Measurements from ENCODE around the gene CRTAC1. TPM values are rescaled to one million over a fixed set of nuclear protein-coding genes. Genes with fewer than 3 reads are reported as not detected.
A peak's percentile ranks its signal among the peaks of the same experiment; 100 is the strongest.
"Not testable (repeated sequence)": the region's sequence is repeated elsewhere in the genome, so short reads cannot be mapped to it uniquely, and the experiment has no call there.

The CRTAC1 gene
- total and polyA plus RNA-seq, 8 donors = 2.5 to 44.0 (median 4.4) TPM

- H3K9me3 ChIP-seq = no peaks in the 10 kb centered on the region
- no peak for TF ChIP-seq CTCF (IDR thresholded peaks at IDR 0.05)
- no peak overlapping the region for H3K27ac ChIP-seq
- ATAC-seq (peak; percentile 18), DNase-seq (peak in 1 of 4 donors; percentile 10)
- peaks cover 15 to 79% of the 10 kb centered on the region in 2 donors for H3K27me3 ChIP-seq
- no peaks in the 10 kb centered on the region for H3K36me3 ChIP-seq
- intact Hi-C loops (cut with DNase I) = no loop called here
- H3K4me3 ChIP-seq = peak overlapping the region; percentile 7 to 53
- peaks cover 4 to 5% of the 10 kb centered on the region in 2 donors for H3K4me1 ChIP-seq
These were observed 180.0 kb downstream of the CRTAC1 start for GRCh38 chr10:97850446-97850845.

GRCh38 chr10:97849687-97850402, 180.6 kb downstream of the CRTAC1 start, which contains the start of gene GOLGA7B:
TSS of gene GOLGA7B (plus strand) at chr10:97849843. CDS start at chr10:97850304, 461 bp downstream.
- Histone ChIP-seq H3K27ac (no peak within 1 kb of the TSS), H3K9me3 (no peaks in the 10 kb centered on the region), H3K27me3 (peaks cover 15 to 83% of the 10 kb centered on the region in 2 donors), H3K4me1 (peaks cover 4 to 5% of the 10 kb centered on the region in 2 donors), H3K36me3 (no peaks in the 10 kb centered on the region), H3K4me3 (peak within 1 kb of the TSS; percentile 29 to 53)
- intact Hi-C loops (cut with DNase I) = no loop called here
- ATAC-seq = peak; percentile 87
- no peak for TF ChIP-seq CTCF (IDR thresholded peaks at IDR 0.05)
- peak in 3 of 4 donors; percentile 32 to 84 (median 69) for DNase-seq

GRCh38 chr10:97849103-97849686, 181.2 kb downstream of the CRTAC1 start:
- peak overlapping the region; percentile 29 to 53 for H3K4me3 ChIP-seq
- no peak for TF ChIP-seq CTCF (IDR thresholded peaks at IDR 0.05)
- peaks cover 15 to 86% of the 10 kb centered on the region in 2 donors for H3K27me3 ChIP-seq
- no peaks in the 10 kb centered on the region for H3K9me3 ChIP-seq
- ATAC-seq (peak; percentile 80), DNase-seq (peak in 1 of 4 donors; percentile 56)
- H3K36me3 ChIP-seq = no peaks in the 10 kb centered on the region
- peaks cover 4 to 5% of the 10 kb centered on the region in 2 donors for H3K4me1 ChIP-seq
- H3K27ac ChIP-seq = no peak overlapping the region
- intact Hi-C loops (cut with DNase I) = no loop called here

- ATAC-seq (no peak), DNase-seq (no peak)
- H3K4me1 ChIP-seq = peaks cover 3 to 6% of the 10 kb centered on the region in 2 donors
These were observed 185.7 kb downstream of the CRTAC1 start for GRCh38 chr10:97844678-97845077.

GRCh38 chr10:97843972-97844371, 186.4 kb downstream of the CRTAC1 start:
- H3K4me1 ChIP-seq; H3K27ac ChIP-seq; H3K36me3 ChIP-seq; H3K4me3 ChIP-seq; DNase-seq; ATAC-seq; H3K9me3 ChIP-seq; intact Hi-C loops (cut with DNase I): not testable (repeated sequence)
- peaks cover 0 to 46% of the 10 kb centered on the region in 2 donors for H3K27me3 ChIP-seq

More at GRCh38 chr10:97844678-97845077, 185.7 kb downstream of the CRTAC1 start:
- no peak for TF ChIP-seq CTCF (IDR thresholded peaks at IDR 0.05)
- Histone ChIP-seq H3K27ac (no peak overlapping the region), H3K27me3 (peaks cover 0 to 46% of the 10 kb centered on the region in 2 donors), H3K36me3 (no peaks in the 10 kb centered on the region), H3K9me3 (no peaks in the 10 kb centered on the region), H3K4me3 (no peak overlapping the region)
- intact Hi-C loops (cut with DNase I) = no loop called here

All from left lung (tissue), 10 donors.